Activated naive CD4-positive, alpha-beta T cell treated with anti-CD3 and anti-CD28 coated beads, Interleukin-2, amount 50 U/mL, for 16 hours (primary cell): ENCODE results near the gene IL12B.
"Not testable (repeated sequence)": the region's sequence is repeated elsewhere in the genome, so short reads cannot be mapped to it uniquely, and the experiment has no call there.

Source experiments
- DNase-seq: peaks from one replicate; pipeline ENCODE4 v3.0.0-alpha.2; 2020

The IL12B gene

DNA sequence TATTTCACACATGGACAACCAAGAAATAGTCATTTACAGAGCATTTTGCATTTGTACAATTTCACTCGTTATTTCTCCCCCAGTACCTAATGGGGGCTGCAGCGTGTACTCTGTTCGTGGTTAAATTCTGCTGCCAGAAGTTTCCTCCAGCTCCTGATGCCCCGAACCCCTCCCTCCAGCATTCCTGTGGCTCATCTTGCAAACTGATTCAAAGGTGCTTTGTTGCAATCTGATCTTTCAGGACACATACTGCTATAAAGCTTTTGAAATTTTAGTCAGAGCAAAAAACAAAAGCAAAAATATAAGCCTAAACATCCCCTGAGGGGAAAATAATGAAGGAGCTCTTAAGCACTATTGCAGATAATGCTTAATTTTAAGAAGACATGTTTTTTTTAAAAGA lies 39.5 kb downstream of the IL12B start:
- DNase-seq = no peak

DNA sequence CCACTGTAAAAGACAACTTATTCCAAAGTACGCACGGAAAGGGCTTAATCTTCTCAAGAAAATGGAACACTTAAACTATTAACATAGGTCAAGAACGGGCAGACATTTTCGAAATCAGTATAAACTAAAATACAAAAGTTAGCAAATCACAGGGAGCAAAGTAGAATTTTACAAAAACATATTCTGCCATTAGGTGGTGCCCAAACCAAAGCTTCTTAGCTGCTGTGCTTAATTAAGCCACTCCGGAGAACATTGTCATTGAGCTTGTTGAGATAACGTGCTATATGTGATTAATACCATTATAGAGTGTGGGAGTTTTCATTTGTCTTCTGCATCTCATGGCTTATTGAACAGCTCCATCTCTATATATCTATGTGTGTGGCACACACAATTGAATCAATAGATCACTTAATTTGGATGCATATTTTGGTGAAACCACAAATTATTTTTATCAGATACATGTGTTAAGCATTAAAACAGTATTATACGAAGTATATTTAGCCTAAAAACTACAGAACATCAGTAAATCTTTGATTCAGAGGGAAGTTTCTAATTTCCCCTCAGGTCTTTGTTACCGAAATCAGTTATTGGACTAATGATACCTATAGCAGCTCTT lies 43.8 kb downstream of the IL12B start:
- DNase-seq = no peak

DNA sequence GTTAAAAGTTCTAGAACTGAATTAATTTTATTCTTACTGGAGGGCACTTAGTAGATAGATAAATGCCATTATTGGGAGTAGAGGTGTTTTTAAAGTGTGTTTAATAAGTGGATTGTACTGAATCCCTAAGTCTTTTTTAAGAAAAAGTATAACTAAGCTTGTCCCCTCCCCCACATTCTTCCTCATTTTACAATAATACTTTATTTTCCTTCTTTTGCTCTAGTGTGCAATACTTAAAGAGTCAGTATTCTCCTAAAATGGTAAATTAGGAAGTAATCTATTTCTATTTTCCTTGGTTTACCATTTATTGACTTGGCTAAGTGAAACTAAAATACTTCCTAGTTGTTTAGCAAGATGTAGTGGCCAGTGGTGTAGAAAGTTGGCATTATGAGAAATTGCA lies 55.6 kb downstream of the IL12B start:
- no peak for DNase-seq

DNA sequence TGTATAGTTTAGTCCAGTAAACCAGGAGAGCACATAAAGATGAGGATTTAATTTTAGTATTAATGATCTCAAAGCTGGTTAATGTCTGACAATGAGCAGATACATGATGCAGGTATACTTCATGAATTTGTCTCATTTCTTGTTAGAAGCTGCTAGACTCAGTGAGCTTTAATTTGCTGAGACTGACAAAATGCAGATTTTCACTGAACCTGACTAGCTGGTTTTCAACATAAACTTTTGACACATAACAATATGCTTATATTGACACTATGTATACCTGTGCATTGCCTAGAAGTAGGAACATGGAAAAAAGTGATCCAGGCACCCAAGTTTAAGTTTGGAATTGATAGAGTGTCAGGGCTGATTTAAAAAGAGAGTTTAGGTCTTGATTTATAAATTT lies 56.4 kb downstream of the IL12B start:
- no peak for DNase-seq

DNA sequence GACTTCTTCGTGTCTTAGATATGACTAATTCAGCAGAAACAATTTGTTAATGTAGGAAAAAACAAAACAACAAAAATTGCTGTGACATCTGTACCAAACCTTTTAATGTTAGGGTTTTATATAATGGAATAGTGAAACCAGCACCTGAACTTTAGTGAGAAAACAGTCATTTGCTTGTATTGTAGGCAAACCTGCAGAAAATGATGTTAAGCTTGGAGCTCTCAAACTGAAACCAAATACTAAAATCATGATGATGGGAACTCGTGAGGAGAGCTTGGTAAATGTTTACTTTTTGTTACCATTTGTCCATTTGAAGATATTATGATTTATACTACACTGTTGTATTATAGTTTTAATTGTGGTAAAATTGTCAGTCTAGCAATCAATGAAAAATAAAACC lies 60.6 kb downstream of the IL12B start:
- no peak for DNase-seq

DNA sequence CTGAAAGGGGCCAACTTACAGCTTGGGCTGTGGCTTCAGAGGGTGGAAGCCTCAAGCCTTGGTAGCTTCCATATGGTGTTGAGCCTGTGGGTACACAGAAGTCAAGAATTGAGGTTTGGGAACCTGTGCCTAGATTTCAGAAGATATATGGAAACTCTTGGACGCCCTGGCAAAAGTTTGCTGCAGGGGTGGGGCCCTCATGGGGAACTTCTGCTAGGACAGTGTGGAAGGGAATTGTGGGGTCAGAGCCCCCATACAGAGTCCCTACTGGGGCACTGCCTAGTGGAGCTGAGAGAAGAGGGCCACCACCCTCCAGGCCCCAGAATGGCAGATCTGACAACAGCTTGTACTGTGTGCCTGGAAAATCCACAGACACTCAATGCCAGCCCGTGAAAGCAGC lies 63.5 kb downstream of the IL12B start:
- not testable (repeated sequence) for DNase-seq
